Suprapubic skin (tissue), 4 donors: ENCODE data around the gene ZBTB48. TPM values are rescaled to one million over a fixed set of nuclear protein-coding genes. Genes with fewer than 3 reads are reported as not detected.

Experiments used
- DNase-seq, 2 donors: peaks; one replicate each; pipeline ENCODE4 v3.0.0-alpha.2; 2019; ENCODE audit warnings: low spot score in 2 of 2
- H3K27ac ChIP-seq: fragments of 200-600 bp; sonication (generic); one replicate; pipeline ENCODE4 v1.5.1; 2019
- H3K27me3 ChIP-seq: fragments of 200-600 bp; sonication (generic); one replicate; pipeline ENCODE4 v1.5.1; 2019
- H3K36me3 ChIP-seq: fragments of 200-600 bp; sonication (generic); one replicate; pipeline ENCODE4 v1.5.1; 2019
- H3K4me1 ChIP-seq: fragments of 200-600 bp; sonication (generic); one replicate; pipeline ENCODE4 v1.5.1; 2019
- H3K4me3 ChIP-seq: fragments of 200-600 bp; sonication (generic); one replicate; pipeline ENCODE4 v1.5.1; 2019; ENCODE audit warnings: mild to moderate bottlenecking
- H3K9me3 ChIP-seq: fragments of 200-600 bp; sonication (generic); one replicate; pipeline ENCODE4 v1.5.1; 2019
- EP300 ChIP-seq: sonication (generic); formaldehyde crosslinking; IDR thresholded peaks from one replicate; pipeline ENCODE4 v1.6.1; 2017; ENCODE audit warnings: antibody characterized with exemption
- POLR2A ChIP-seq, 2 donors: fragments of 450-650 bp; IDR thresholded peaks; one replicate each; pipeline ENCODE4 v1.6.1; 2017; ENCODE audit warnings: antibody characterized with exemption in 2 of 2, mild to moderate bottlenecking in 2 of 2, moderate library complexity in 2 of 2
- POLR2AphosphoS5 ChIP-seq, 3 donors: sonication (generic); formaldehyde crosslinking; IDR thresholded peaks; one replicate each; pipeline ENCODE4 v1.6.1; 2017; ENCODE audit warnings: antibody characterized with exemption in 3 of 3
- WGBS: methylation state at CpG from one replicate; pipeline ENCODE4 v1.1.5; 2018; 5-methylcytosine and 5-hydroxymethylcytosine counted together
- total RNA-seq, 4 donors: library from RNA; depleted of rRNA; stranded (reverse); fragments of >200 nt; gene quantifications; one replicate each; pipeline ENCODE4 v1.1.0, GENCODE V29; 2016
- TF ChIP-seq, protein P1 (sequence below), 2 donors: fragments of 200-600 bp in 1 of 2; fragments of 450-650 bp in 1 of 2; sonication (generic) in 1 of 2; IDR thresholded peaks; one replicate each; pipeline ENCODE4 v1.5.1; 2016 to 2019; ENCODE audit warnings: antibody characterized with exemption in 2 of 2, mild to moderate bottlenecking in 1 of 2, moderate library complexity in 1 of 2

Gene ZBTB48
- total RNA-seq, 4 donors from 2014 or later = 17.8 to 26.7 (median 21.6) TPM

DNA sequence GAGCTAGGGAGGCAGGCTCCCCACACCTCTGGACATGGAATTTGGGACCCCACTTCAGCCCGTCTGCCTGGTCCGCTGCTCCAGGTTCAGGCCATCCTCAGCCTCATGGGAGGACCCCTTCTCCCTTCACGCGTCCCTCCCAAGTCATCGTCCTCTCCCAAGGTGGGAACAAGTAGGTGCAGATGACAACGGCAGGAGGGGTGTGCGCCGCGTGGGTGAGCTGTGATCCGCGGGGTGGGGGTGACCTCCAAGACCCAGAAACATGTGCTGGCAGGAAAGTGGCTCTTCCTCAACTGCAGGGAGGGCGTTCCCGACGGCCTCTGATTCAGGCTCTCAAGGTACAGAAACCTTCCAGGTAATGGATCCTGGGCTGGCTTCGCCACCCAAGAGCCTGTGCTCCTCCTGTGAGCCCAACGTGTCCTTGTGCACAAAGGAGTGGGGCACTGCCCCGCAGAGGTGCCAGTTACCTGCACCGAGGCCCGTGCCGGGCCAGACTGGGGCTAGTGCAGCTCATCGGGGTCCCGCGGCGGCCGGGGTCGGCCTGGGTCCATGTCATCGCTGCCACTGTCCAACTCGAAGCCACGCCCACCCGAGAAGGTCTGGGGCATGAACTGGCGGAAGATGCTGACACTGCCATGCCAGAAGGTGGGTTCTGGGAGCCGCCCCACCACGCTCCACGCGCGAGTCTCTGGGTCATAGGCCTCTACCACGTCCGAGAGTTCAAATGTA lies 13.2 kb downstream of the ZBTB48 start:
- H3K27ac ChIP-seq = no peak overlapping the region
- H3K27me3 ChIP-seq = no peaks in the 10 kb centered on the region
- DNase-seq = no peak
- TF ChIP-seq EP300 = no peak
- TF ChIP-seq, protein P1, sequence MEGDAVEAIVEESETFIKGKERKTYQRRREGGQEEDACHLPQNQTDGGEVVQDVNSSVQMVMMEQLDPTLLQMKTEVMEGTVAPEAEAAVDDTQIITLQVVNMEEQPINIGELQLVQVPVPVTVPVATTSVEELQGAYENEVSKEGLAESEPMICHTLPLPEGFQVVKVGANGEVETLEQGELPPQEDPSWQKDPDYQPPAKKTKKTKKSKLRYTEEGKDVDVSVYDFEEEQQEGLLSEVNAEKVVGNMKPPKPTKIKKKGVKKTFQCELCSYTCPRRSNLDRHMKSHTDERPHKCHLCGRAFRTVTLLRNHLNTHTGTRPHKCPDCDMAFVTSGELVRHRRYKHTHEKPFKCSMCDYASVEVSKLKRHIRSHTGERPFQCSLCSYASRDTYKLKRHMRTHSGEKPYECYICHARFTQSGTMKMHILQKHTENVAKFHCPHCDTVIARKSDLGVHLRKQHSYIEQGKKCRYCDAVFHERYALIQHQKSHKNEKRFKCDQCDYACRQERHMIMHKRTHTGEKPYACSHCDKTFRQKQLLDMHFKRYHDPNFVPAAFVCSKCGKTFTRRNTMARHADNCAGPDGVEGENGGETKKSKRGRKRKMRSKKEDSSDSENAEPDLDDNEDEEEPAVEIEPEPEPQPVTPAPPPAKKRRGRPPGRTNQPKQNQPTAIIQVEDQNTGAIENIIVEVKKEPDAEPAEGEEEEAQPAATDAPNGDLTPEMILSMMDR (IDR thresholded peaks at IDR 0.05) = no peak
- no peak for TF ChIP-seq POLR2AphosphoS5 (IDR thresholded peaks at IDR 0.05)
- TF ChIP-seq POLR2A (IDR thresholded peaks at IDR 0.05) = no peak
- H3K4me3 ChIP-seq = no peak overlapping the region
- WGBS = 91% methylated on average over 11 of the region's 38 CpGs
- H3K4me1 ChIP-seq = peaks cover 50% of the 10 kb centered on the region
- H3K9me3 ChIP-seq = no peaks in the 10 kb centered on the region
- peaks cover 94% of the 10 kb centered on the region for H3K36me3 ChIP-seq

GRCh38 chr1:6593810-6594209 lies 14.0 kb downstream of the ZBTB48 start:
- no peak for DNase-seq
- no peaks in the 10 kb centered on the region for H3K9me3 ChIP-seq
- TF ChIP-seq, protein P1 (IDR thresholded peaks at IDR 0.05) = no peak
- peaks cover 50% of the 10 kb centered on the region for H3K4me1 ChIP-seq
- WGBS = 90% methylated on average over 9 of the region's 15 CpGs
- peaks cover 95% of the 10 kb centered on the region for H3K36me3 ChIP-seq
- no peak overlapping the region for H3K27ac ChIP-seq
- no peaks in the 10 kb centered on the region for H3K27me3 ChIP-seq
- no peak overlapping the region for H3K4me3 ChIP-seq

- TF ChIP-seq POLR2A (IDR thresholded peaks at IDR 0.05) (no peak), EP300 (no peak), POLR2AphosphoS5 (IDR thresholded peaks at IDR 0.05) (no peak)
- TF ChIP-seq, protein P1 (IDR thresholded peaks at IDR 0.05) = no peak
- no peaks in the 10 kb centered on the region for H3K9me3 ChIP-seq
- H3K4me3 ChIP-seq = no peak overlapping the region
- no peaks in the 10 kb centered on the region for H3K27me3 ChIP-seq
- no peak overlapping the region for H3K27ac ChIP-seq
- WGBS = 92% methylated on average over 8 of the region's 11 CpGs
- peaks cover 85% of the 10 kb centered on the region for H3K36me3 ChIP-seq
- H3K4me1 ChIP-seq = peaks cover 52% of the 10 kb centered on the region
- DNase-seq = no peak
Observed at GRCh38 chr1:6594977-6595740, 15.4 kb downstream of the ZBTB48 start.

DNA sequence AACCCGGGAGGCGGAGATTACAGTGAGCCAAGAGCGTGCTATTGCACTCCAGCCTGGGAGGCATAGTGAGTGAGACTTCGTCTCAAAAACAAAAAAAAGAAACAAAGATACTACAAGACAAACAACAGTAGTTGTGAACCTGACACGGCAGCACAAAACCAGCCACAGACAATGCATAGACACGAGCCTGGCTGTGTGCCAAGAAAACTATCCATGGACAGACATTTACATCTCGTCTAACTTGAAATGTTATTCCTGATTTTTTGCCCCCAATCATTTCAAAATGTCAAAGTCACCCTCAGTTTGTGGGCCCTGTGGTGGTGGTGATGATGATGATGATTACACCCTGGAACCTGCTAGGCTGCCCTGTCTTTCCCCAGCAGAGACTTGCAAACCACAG lies 16.6 kb downstream of the ZBTB48 start:
- no peak for DNase-seq
- Histone ChIP-seq H3K36me3 (peaks cover 74% of the 10 kb centered on the region), H3K4me3 (peak overlapping the region; percentile 98), H3K27ac (no peak overlapping the region), H3K4me1 (peaks cover 56% of the 10 kb centered on the region), H3K27me3 (no peaks in the 10 kb centered on the region), H3K9me3 (no peaks in the 10 kb centered on the region)
- WGBS = 57% methylated on average over 7 of the region's 7 CpGs
- TF ChIP-seq EP300 (no peak), POLR2AphosphoS5 (IDR thresholded peaks at IDR 0.05) (no peak), POLR2A (IDR thresholded peaks at IDR 0.05) (no peak)
- TF ChIP-seq, protein P1 (IDR thresholded peaks at IDR 0.05) = no peak
